ENCODE data around the gene RERE.
A peak's percentile ranks its signal among the peaks of the same experiment; 100 is the strongest.

RERE gene

DNA sequence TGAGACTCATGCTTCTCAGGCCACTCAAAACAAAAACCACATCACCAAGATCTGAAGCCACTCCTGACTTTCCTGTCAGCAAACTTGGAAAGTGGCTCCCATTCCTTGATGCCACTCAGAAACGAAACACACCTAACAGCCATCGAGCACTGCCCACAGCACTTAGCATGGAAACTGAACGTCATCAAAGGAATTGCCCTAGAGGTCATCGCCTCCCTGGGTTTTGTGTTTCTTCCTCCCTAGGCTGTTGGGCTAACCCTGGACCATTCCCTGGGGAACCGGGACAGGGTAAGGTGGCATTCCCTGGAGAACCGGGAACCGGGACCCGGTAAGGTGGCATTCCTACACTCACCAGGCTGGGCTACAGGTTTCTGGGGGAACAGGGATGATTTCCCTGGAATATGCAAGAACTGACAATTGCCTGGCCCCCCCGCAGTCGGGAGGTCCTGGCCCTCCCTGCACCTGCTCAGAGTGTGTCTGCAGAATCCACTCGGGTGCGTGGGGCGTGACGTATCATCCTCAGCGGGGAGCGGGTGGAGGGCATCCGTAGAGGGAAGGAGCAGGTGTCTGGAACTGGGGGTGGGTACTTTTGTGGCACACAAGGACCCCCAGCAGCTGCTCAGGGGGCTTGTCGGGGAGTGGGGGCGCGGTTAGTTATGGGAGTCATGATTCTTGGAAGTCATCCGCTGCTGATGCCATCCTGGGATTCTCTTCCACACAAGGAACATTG, 469.2 kb downstream of the RERE start:
- H3K27ac ChIP-seq, result no peak overlapping the region
- TF ChIP-seq, protein P1, sequence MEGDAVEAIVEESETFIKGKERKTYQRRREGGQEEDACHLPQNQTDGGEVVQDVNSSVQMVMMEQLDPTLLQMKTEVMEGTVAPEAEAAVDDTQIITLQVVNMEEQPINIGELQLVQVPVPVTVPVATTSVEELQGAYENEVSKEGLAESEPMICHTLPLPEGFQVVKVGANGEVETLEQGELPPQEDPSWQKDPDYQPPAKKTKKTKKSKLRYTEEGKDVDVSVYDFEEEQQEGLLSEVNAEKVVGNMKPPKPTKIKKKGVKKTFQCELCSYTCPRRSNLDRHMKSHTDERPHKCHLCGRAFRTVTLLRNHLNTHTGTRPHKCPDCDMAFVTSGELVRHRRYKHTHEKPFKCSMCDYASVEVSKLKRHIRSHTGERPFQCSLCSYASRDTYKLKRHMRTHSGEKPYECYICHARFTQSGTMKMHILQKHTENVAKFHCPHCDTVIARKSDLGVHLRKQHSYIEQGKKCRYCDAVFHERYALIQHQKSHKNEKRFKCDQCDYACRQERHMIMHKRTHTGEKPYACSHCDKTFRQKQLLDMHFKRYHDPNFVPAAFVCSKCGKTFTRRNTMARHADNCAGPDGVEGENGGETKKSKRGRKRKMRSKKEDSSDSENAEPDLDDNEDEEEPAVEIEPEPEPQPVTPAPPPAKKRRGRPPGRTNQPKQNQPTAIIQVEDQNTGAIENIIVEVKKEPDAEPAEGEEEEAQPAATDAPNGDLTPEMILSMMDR (conservative IDR thresholded peaks at IDR 0.05), result no peak
- no peak for TF ChIP-seq ZFX (IDR thresholded peaks at IDR 0.05)

DNA sequence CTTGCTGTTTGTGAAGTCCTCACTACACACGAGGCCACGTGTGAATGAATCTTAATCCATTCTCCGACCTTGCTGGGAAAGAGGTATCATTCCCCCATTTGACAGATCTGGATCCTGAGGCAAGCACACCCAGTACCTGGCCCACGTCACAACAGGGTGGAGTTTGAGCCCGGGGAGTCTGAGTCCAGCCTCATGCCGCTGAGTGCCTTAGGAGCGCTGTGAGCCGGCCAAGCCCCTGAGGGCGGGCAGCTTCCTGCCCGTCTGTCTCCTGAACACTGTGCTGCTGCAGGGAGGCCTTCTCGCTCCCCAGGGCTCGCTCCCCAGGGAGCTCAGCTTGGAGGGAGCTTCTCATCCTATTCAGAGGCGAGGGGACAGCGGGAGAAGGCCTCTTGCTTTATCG, 469.8 kb downstream of the RERE start:
- no peak for TF ChIP-seq ZFX (IDR thresholded peaks at IDR 0.05)
- TF ChIP-seq, protein P1 (conservative IDR thresholded peaks at IDR 0.05), result no peak
- H3K27ac ChIP-seq, result no peak overlapping the region

GRCh38 chr1:8345621-8346415, 471.6 kb downstream of the RERE start:
- TF ChIP-seq ZFX (IDR thresholded peaks at IDR 0.05), result no peak
- TF ChIP-seq, protein P1 (conservative IDR thresholded peaks at IDR 0.05), result no peak
- H3K27ac ChIP-seq, result no peak overlapping the region

GRCh38 chr1:8344893-8345507, 472.4 kb downstream of the RERE start:
- TF ChIP-seq ZFX (IDR thresholded peaks at IDR 0.05), result no peak
- TF ChIP-seq, protein P1 (conservative IDR thresholded peaks at IDR 0.05), result no peak
- H3K27ac ChIP-seq, result no peak overlapping the region

DNA sequence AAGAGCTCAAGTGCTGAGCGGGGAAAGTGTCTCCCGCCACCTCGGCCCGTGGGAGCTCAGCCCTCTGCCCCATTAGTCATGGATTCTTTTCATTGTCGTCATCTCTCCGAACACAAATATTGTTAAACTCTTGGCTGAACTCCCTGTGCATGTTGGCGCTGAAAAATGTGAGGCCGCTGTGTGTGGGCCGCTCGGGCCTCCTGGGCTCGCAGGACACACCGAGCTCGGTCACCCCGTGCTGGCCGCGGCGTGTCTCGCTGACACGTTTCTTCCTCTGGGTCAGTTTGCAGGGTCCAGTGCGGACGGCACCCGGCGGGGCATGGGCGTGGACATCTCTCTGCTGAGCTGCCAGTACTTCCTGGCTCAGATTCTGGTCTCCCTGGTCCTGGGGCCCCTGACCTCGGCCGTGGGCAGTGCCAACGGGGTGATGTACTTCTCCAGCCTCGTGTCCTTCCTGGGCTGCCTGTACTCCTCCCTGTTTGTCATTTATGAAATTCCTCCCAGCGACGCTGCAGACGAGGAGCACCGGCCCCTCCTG, 473.9 kb downstream of the RERE start:
- H3K27ac ChIP-seq, result peak overlapping the region; percentile 47
- peak; percentile 46; the same call in 1 of the 2 replicates for TF ChIP-seq ZFX (IDR thresholded peaks at IDR 0.05)
- TF ChIP-seq, protein P1 (conservative IDR thresholded peaks at IDR 0.05), result no peak

GRCh38 chr1:8343044-8343443, 474.4 kb downstream of the RERE start:
- H3K27ac ChIP-seq, result peak overlapping the region; percentile 47

More at GRCh38 chr1:8343044-8343443, 474.4 kb downstream of the RERE start:
- TF ChIP-seq, protein P1 (conservative IDR thresholded peaks at IDR 0.05), result no peak
- no peak for TF ChIP-seq ZFX (IDR thresholded peaks at IDR 0.05)

Measured in C4-2B (cell line).